HTERT RPE-1 (cell line): ENCODE results near the gene STK17A.
"Not testable (repeated sequence)": the region's sequence is repeated elsewhere in the genome, so short reads cannot be mapped to it uniquely, and the experiment has no call there.

ENCODE experiments used
- in situ Hi-C: fragments of 300-500 bp; cut with MboI; formaldehyde crosslinking; loops from 4 replicates; pipeline ENCODE4 v1.14.3; 2020; ENCODE audit warnings: low sequenced_read_pairs

The STK17A gene

GRCh38 chr7:43593010-43593409, 10.1 kb downstream of the STK17A start:
- in situ Hi-C loops, result no loop called here

GRCh38 chr7:43594020-43594419, 11.1 kb downstream of the STK17A start:
- in situ Hi-C loops, result no loop called here

- in situ Hi-C loops, result not testable (repeated sequence)
These were observed 13.5 kb downstream of the STK17A start for GRCh38 chr7:43596426-43596825.

GRCh38 chr7:43600056-43600455, 17.1 kb downstream of the STK17A start:
- in situ Hi-C loops, result no loop called here

GRCh38 chr7:43602256-43602655, 19.3 kb downstream of the STK17A start:
- in situ Hi-C loops, result no loop called here

- in situ Hi-C loops, result no loop called here
These were observed 21.3 kb downstream of the STK17A start for GRCh38 chr7:43604251-43604650.

- in situ Hi-C loops, result no loop called here
These were observed 26.2 kb downstream of the STK17A start for GRCh38 chr7:43609097-43609496.

GRCh38 chr7:43612128-43612527, 29.2 kb downstream of the STK17A start:
- in situ Hi-C loops, result no loop called here

GRCh38 chr7:43612599-43613589, 30.0 kb downstream of the STK17A start:
- in situ Hi-C loops, result no loop called here

- in situ Hi-C loops, result no loop called here
These were observed 32.7 kb downstream of the STK17A start for GRCh38 chr7:43615558-43616145.

- in situ Hi-C loops, result no loop called here
These were observed 34.1 kb downstream of the STK17A start for GRCh38 chr7:43616977-43617376.

- in situ Hi-C loops, result no loop called here
These were observed 35.2 kb downstream of the STK17A start for GRCh38 chr7:43618073-43618472.

GRCh38 chr7:43619213-43620012, 36.5 kb downstream of the STK17A start:
- in situ Hi-C loops, result no loop called here

- in situ Hi-C loops, result no loop called here
These were observed 39.0 kb downstream of the STK17A start for GRCh38 chr7:43621729-43622448.

- in situ Hi-C loops, result no loop called here
These were observed 41.2 kb downstream of the STK17A start for GRCh38 chr7:43624156-43624555.

- in situ Hi-C loops, result no loop called here
These were observed 42.5 kb downstream of the STK17A start for GRCh38 chr7:43625453-43625852.

- in situ Hi-C loops, result no loop called here
These were observed 43.1 kb downstream of the STK17A start for GRCh38 chr7:43625980-43626379.

- in situ Hi-C loops, result no loop called here
These were observed 43.8 kb downstream of the STK17A start for GRCh38 chr7:43626695-43627094.

GRCh38 chr7:43627798-43628197, 44.9 kb downstream of the STK17A start:
- in situ Hi-C loops, result not testable (repeated sequence)

GRCh38 chr7:43628431-43628830, 45.5 kb downstream of the STK17A start:
- in situ Hi-C loops, result no loop called here

- in situ Hi-C loops, result no loop called here
These were observed 46.9 kb downstream of the STK17A start for GRCh38 chr7:43629857-43630256.
